ENCODE results near the gene SLC8A2. TPM values are rescaled to one million over a fixed set of nuclear protein-coding genes. Genes with fewer than 3 reads are reported as not detected.

Gene SLC8A2
- total and polyA plus RNA-seq, 10 of the 15 experiments (the other 5 are each of a cell fraction or from before 2014, with no cell fraction given): not detected

DNA sequence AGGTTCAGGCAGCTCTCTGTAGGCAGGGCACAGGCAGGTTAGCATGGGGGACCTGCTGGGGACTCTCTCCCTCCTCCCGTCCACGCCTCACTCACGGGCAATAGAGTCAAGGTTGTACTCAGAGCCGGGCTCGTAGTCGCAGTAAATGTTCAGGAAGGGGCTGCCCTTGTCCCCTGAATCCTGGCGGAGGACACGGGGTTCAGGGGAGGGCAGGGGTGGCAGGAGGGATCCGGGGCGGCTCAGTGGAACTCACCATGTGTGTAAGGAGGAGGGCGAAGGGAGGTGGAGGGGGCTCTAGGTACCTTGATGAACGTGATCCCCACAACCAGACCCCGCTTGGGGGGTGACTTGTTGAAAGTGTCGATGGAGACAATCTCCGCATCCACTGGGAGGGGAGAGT is 11.5 kb upstream of the SLC8A2 start (continued):
- TF ChIP-seq EED (IDR thresholded peaks at IDR 0.05; ENCODE audit: low read depth) (no peak), DPF2 (IDR thresholded peaks at IDR 0.05) (no peak), MTA3 (IDR thresholded peaks at IDR 0.05; ENCODE audit: borderline replicate concordance, low read length) (no peak), MTA2 (IDR thresholded peaks at IDR 0.05; ENCODE audit: low read depth) (no peak), BRCA1 (IDR thresholded peaks at IDR 0.05; ENCODE audit: low read depth, low read length) (no peak), ESRRA (IDR thresholded peaks at IDR 0.05; ENCODE audit: low read length) (no peak), NR2C2 (IDR thresholded peaks at IDR 0.05; ENCODE audit: borderline replicate concordance, control insufficient read depth, insufficient read length, low read depth) (no peak)
- TF ChIP-seq, protein P1, sequence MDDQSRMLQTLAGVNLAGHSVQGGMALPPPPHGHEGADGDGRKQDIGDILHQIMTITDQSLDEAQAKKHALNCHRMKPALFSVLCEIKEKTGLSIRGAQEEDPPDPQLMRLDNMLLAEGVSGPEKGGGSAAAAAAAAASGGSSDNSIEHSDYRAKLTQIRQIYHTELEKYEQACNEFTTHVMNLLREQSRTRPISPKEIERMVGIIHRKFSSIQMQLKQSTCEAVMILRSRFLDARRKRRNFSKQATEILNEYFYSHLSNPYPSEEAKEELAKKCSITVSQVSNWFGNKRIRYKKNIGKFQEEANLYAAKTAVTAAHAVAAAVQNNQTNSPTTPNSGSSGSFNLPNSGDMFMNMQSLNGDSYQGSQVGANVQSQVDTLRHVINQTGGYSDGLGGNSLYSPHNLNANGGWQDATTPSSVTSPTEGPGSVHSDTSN (IDR thresholded peaks at IDR 0.05; ENCODE audit: insufficient replicate concordance, low read depth, low read length): no peak
- TF ChIP-seq, protein P2, sequence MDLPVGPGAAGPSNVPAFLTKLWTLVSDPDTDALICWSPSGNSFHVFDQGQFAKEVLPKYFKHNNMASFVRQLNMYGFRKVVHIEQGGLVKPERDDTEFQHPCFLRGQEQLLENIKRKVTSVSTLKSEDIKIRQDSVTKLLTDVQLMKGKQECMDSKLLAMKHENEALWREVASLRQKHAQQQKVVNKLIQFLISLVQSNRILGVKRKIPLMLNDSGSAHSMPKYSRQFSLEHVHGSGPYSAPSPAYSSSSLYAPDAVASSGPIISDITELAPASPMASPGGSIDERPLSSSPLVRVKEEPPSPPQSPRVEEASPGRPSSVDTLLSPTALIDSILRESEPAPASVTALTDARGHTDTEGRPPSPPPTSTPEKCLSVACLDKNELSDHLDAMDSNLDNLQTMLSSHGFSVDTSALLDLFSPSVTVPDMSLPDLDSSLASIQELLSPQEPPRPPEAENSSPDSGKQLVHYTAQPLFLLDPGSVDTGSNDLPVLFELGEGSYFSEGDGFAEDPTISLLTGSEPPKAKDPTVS (IDR thresholded peaks at IDR 0.05; ENCODE audit: low read depth, low read length): no peak

DNA sequence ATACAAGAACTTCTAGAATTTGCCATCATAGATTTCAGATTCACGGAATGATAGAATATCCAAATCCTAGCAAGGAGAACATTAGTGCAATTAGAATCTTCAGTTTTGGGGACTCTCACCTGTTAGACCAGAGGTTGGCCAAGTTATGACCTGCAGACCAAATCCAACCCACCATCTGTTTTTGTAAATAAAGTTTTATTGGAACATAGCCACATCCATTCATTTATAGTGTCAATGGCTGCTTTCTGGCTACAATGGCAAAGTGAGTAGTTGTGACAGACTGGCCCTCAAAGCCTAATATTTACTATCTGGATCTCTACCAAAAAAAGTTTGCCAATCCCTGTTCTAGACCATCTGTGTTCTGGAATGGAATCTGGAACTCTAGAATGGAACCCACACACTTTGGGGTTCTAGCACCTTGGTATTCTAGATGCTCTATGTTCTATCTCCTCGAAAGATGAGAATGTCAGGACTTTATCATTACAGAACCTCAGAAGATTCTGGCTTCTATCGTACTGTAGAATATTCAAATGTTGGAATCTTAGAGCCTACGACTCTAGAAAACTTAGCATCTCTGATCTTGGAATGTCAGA is 9.9 kb upstream of the SLC8A2 start:
- no peak for FAIRE-seq
- no peak overlapping the region for H2AFZ ChIP-seq (ENCODE audit: control insufficient read depth, low read depth, low read length)
- H3K27me3 ChIP-seq (replicated peaks in 1 of 2; ENCODE audit: control insufficient read depth in 2 of 2, insufficient read depth in 2 of 2, low read length in 1 of 2): no peaks in the 10 kb centered on the region
- in situ Hi-C loops (cut with MboI) (no loop called here), intact Hi-C loops (cut with micrococcal nuclease; ENCODE audit: unreplicated experiment) (loop anchor here (2.0 kb wide), 1 partner anchor 45 kb away; no protein-coding TSS in a partner anchor)
- H4K20me1 ChIP-seq (ENCODE audit: control insufficient read depth, insufficient read depth): no peaks in the 10 kb centered on the region
- H3K36me3 ChIP-seq (ENCODE audit: control insufficient read depth in 2 of 2, insufficient read depth in 2 of 2, low read length in 1 of 2): 0 out of 4 replicates have a peak, but pooled peaks cover 0 to 2% of the 10 kb centered on the region in 2 experiments
- WGBS (ENCODE audit: insufficient coverage, insufficient replicate concordance, low lambda C conversion rate, missing lambda C conversion rate): 74% methylated on average over 4 of the region's 4 CpGs
- POLR2A ChIA-PET: interaction anchor here (0.7 kb wide), 1 partner anchor 10 kb away, joined by 7 read pairs; the partner anchor contains the start of gene SLC8A2
- no peak for DNase-seq (ENCODE audit: low read depth, low spot score)
- no peak for TF ChIP-seq PAX5 (IDR thresholded peaks at IDR 0.05; ENCODE audit: borderline replicate concordance, low read depth, low read length)
- TF ChIP-seq, protein P3, sequence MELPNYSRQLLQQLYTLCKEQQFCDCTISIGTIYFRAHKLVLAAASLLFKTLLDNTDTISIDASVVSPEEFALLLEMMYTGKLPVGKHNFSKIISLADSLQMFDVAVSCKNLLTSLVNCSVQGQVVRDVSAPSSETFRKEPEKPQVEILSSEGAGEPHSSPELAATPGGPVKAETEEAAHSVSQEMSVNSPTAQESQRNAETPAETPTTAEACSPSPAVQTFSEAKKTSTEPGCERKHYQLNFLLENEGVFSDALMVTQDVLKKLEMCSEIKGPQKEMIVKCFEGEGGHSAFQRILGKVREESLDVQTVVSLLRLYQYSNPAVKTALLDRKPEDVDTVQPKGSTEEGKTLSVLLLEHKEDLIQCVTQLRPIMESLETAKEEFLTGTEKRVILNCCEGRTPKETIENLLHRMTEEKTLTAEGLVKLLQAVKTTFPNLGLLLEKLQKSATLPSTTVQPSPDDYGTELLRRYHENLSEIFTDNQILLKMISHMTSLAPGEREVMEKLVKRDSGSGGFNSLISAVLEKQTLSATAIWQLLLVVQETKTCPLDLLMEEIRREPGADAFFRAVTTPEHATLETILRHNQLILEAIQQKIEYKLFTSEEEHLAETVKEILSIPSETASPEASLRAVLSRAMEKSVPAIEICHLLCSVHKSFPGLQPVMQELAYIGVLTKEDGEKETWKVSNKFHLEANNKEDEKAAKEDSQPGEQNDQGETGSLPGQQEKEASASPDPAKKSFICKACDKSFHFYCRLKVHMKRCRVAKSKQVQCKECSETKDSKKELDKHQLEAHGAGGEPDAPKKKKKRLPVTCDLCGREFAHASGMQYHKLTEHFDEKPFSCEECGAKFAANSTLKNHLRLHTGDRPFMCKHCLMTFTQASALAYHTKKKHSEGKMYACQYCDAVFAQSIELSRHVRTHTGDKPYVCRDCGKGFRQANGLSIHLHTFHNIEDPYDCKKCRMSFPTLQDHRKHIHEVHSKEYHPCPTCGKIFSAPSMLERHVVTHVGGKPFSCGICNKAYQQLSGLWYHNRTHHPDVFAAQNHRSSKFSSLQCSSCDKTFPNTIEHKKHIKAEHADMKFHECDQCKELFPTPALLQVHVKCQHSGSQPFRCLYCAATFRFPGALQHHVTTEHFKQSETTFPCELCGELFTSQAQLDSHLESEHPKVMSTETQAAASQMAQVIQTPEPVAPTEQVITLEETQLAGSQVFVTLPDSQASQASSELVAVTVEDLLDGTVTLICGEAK (IDR thresholded peaks at IDR 0.05; ENCODE audit: borderline replicate concordance): peak; percentile 74
- no peak overlapping the region for H3K9ac ChIP-seq (ENCODE audit: control insufficient read depth, insufficient read depth, low read length)
- H3K4me3 ChIP-seq: no peak overlapping the region
- H3K79me2 ChIP-seq (ENCODE audit: control insufficient read depth, insufficient read depth, low read length): peaks cover 12% of the 10 kb centered on the region
- no peaks in the 10 kb centered on the region for H3K9me3 ChIP-seq (replicated peaks; ENCODE audit: control insufficient read depth, insufficient read depth, low read length)
- H3K4me2 ChIP-seq (ENCODE audit: control insufficient read depth, insufficient read depth): no peak overlapping the region
- CTCF ChIA-PET: no interaction called here
- SMC1A ChIA-PET (ENCODE audit: uncharacterized antibody, unreplicated experiment): no interaction called here
- H3K27ac ChIP-seq (ENCODE audit: control insufficient read depth, insufficient read depth): no peak overlapping the region
- no peak for ATAC-seq
- peaks cover 21% of the 10 kb centered on the region for H3K4me1 ChIP-seq (ENCODE audit: control insufficient read depth, insufficient read depth, low read length)
- BruUV-seq (replicated peaks): no TSS peak
- RAD21 ChIA-PET (ENCODE audit: unreplicated experiment): no interaction called here
